Activated CD8-positive, alpha-beta memory T cell treated with anti-CD3 and anti-CD28 coated beads for 36 hours (primary cell): ENCODE measurements around the gene EIF1AD. TPM values are rescaled to one million over a fixed set of nuclear protein-coding genes. Genes with fewer than 3 reads are reported as not detected.

Experiments
- CTCF ChIA-PET: fragments of 350-600 bp; sonication (Branson Sonifier 250); formaldehyde crosslinking; loops from one replicate; lab custom pipeline; 2021; ENCODE audit warnings: antibody characterized with exemption; lab: Charles Lee
- POLR2A ChIA-PET: fragments of 350-600 bp; sonication (Branson Sonifier 250); formaldehyde crosslinking; loops from one replicate; lab custom pipeline; 2021; ENCODE audit warnings: antibody characterized with exemption; lab: Charles Lee
- total RNA-seq, 2 experiments: library from RNA; stranded (reverse); gene quantifications; one replicate each; pipeline ENCODE4 v1.2.3, GENCODE V29; 2021

The EIF1AD gene
- total RNA-seq, 2 experiments from 2014 or later, result 73.9 to 80.6 TPM

DNA sequence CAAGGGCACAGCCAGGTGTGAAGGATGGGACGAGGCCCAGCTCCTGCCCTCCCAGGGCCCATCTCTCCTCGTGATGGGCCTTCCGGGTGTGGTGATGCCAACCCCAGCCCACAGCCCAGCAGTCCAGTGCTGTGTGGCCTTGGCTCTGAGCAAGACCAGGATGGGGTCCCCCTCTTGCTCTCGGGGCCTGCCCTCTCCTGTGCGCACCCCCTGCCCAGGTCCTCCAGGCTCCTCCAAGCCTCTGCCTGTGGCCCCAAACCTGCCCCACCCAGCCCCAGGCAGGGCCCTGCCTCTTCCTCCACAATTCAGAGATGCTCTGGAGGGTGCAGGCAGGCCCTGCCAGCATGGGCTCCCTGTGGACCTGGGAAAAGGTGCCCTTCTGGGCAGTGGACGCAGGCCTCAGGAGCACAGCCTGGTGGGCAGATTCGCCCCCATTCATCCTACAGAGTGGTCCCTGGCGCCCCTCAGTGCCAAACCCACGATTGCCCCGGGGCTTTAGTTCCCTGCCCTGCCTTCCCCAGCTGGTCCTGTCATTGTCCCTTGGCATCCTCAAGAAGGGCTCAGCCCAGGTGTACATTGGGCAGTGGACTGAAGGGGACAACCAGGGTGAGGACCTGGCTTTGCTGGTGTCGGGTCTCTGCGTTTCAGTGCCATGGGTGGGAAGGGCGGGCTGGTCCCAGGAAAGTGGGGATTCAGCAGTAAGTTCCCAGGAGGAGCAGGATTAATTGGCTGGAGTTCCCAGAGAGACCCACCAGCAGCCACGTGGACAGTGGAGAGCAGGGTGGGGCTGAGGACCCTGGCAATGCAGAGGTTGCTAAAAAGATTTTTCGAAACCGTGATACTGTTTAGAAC is 19.8 kb downstream of the EIF1AD start:
- POLR2A ChIA-PET, result no interaction called here

DNA sequence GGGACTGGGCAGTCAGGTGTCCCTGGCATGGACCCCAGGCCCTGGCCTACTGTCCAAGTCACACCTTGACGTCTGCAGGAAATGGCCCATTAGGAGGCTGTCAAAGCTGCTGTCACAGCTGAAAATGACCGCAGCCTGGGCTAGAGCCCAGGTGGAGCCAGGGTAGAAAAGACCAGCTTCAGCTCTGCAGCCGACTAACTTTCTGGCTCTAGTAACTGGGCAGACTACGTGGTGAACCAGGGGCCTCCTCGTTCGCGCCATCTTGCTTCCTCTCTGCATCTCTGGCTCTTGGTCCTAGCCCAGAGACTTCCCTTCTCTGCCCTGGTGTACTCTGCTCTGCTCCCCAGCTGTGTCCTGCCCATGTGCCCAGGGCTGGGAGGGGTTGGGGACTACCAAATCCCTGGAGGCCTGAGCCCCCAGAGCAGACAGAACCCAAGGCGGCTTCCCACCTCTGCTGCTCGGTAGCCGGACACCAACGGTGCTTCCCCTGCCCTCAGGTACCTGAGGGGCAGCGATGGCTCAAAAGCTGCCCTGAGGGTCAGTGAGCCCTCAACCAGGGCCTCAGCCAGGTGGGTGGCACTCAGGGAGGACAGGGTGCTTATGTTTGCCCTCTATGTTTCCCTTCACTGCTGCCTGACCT is 20.7 kb downstream of the EIF1AD start:
- CTCF ChIA-PET, result no interaction called here

More for the DNA sequence above, 19.8 kb downstream of the EIF1AD start:
- CTCF ChIA-PET, result interaction anchor here (0.6 kb wide), 1 partner anchor 691 kb away, joined by 3 read pairs; no protein-coding TSS in a partner anchor

DNA sequence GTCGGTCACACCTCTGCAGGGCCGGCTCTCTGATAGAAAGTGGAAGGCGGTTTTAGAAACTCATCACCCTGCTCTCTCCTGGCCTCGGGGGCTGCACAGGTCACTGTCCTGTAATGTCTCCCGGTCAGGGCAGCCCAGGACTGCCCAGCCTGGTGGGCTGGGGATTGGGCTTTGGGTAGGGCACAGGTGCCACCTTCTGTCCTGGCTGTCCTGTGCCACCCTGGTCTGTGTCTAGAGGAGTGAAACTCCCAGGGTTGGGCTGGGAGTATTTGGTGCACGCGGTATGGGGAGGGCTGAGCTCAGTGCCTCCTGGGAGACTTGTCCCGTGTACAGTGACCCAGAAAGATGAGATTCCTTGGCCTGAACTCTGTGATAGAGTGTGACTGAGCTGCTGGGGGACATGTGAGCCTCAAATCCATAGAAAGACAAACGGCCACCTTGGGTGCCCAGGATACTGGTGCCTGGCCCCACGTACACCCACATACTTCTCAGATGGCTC is 22.6 kb downstream of the EIF1AD start:
- ChIA-PET CTCF (interaction anchor here (1.0 to 1.5 kb wide), 2 partner anchors 10 to 95 kb away, joined by 3 to 4 read pairs; no protein-coding TSS in a partner anchor), POLR2A (no interaction called here)

More for the DNA sequence above, 20.7 kb downstream of the EIF1AD start:
- POLR2A ChIA-PET, result no interaction called here

DNA sequence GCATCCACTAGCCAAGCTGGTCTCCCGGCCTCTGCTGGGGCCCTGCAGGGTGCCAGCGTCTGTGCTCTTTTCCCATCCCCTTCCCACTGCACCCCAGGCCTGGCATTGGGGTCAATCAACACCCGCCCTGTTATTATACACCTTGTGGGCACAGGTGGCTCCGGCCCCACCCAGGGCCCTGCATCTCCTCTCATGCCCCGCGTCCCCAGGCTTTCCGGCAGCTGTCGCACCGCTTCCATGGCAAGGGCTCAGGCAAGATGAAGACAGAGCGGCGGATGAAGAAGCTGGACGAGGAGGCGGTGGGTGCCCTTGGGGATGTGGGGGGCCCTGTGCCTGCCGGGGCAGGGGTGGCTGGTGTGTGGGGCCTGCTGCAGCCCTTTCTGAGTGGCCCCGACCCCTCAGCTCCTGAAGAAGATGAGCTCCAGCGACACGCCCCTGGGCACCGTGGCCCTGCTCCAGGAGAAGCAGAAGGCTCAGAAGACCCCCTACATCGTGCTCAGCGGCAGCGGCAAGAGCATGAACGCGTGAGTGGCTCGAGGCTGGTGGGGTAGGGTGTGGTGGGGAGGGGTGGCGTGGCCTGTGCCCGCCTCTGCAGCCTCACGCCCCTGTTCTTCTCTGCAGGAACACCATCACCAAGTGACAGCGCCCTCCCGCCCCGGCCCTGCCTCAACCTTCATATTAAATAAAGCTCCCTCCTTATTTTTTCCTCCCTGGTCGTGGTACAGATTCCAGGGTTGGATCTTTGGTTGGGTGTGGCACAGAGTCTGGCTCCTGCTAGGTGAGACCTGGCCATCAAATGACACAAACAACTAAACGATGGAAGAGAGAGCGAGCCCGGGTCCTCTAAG is 23.3 kb downstream of the EIF1AD start:
- ChIA-PET POLR2A (interaction anchor here (0.5 kb wide), 1 partner anchor 24 kb away, joined by 4 read pairs; no protein-coding TSS in a partner anchor), CTCF (interaction anchor here (1.5 kb wide), 1 partner anchor 94 kb away, joined by 4 read pairs; no protein-coding TSS in a partner anchor)

DNA sequence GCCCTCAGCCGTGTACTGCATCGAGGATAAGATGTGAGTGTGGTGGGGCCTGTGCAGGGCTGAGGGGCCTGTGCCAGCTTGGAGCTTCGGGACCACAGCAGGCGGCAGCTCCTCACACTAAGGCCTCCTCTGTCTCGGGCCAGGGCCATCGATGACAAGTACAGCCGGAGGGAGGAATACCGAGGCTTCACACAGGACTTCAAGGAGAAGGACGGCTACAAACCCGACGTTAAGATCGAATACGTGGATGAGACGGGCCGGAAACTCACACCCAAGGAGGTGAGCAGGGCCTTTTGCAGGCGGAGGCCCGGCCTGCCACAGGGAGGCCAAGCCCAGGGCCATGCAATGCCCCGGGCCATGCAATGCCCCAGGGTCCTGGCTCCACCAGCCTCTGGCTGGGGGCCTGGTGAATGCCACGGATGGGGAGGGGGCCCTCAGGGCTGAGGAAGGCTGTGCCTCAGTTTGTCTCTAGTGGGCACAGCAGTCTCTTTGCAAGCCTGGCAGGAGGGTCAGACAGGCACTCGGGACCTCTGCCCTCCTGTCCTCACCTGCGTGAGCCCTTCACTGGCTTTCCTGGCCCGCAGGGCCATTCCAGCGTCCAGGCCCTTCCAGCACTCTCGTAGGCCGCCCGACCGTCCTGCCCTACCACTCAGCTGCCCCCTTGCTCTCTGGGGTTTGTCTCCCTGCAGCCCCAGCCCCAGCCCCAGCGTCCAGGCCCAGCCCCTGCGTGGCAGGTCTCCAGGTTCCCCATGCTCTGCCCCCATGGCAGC is 24.2 kb downstream of the EIF1AD start:
- CTCF ChIA-PET, result interaction anchor here (1.5 kb wide), 1 partner anchor 93 kb away, joined by 4 read pairs; no protein-coding TSS in a partner anchor
- POLR2A ChIA-PET, result no interaction called here

DNA sequence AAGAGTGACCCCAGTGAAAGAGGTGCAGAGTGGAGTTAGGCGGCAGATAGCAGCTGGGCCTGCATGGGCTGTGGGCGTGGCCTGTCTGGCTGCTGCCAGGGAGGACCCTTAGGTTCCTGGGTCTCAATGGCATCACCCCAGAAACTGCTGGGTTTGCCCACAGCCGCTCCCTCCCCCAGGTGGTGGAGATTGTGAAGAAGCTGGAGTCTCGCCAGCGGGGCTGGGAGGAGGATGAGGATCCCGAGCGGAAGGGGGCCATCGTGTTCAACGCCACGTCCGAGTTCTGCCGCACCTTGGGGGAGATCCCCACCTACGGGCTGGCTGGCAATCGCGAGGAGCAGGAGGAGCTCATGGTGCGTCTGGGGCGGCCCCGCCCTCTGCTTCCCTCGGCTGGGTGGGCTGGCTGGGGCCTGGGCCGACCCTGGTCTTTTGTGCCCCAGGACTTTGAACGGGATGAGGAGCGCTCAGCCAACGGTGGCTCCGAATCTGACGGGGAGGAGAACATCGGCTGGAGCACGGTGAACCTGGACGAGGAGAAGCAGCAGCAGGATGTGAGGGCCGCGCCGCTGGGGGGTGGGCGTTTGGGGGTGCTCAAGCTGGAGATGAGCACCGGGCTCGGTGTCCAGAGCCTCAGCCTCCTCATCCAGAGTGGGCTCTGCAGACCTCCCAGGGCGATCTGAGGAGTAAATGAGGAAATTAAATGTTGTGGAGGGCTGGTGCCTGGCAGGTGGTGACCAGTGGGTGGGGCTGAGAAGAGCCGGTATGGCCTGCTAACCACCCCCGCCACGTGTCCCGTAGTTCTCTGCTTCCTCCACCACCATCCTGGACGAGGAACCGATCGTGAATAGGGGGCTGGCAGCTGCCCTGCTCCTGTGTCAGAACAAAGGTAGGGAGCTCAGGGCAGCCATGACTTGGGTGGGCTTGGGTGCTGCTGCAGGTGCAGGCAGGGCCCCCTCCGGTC is 25.5 kb downstream of the EIF1AD start:
- ChIA-PET POLR2A (interaction anchor here (1.1 kb wide), 1 partner anchor 9 kb away, joined by 4 read pairs; no protein-coding TSS in a partner anchor), CTCF (interaction anchor here (0.6 to 1.5 kb wide), 4 partner anchors 14 to 197 kb away, joined by 3 to 4 read pairs (median 3); no protein-coding TSS in a partner anchor)

DNA sequence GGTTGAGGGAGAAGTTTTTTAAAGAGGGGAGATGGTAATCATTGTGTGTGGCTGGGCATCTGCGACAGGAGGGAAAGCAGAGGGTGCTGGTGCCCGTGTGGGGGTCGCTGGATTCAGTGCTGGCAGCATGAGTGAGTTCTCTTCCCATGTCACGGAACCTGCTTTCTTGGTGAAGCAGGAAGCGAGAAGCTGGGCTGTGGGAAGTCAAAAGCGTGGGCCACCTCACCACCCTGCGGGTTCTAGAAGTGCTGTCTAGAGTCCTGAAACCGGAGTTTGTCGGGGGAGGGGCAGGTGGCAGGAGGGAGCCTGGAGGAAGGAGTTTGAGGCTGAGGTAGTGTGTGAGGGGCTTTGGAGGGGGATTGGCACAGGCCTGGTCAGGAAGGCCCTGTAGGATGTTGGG is 26.2 kb downstream of the EIF1AD start:
- CTCF ChIA-PET, result interaction anchor here (0.6 to 1.5 kb wide), 6 partner anchors 15 to 835 kb away, joined by 3 to 4 read pairs (median 3); partner anchors contain the start of gene FIBP
- POLR2A ChIA-PET, result interaction anchor here (1.1 kb wide), 1 partner anchor 10 kb away, joined by 4 read pairs; no protein-coding TSS in a partner anchor

DNA sequence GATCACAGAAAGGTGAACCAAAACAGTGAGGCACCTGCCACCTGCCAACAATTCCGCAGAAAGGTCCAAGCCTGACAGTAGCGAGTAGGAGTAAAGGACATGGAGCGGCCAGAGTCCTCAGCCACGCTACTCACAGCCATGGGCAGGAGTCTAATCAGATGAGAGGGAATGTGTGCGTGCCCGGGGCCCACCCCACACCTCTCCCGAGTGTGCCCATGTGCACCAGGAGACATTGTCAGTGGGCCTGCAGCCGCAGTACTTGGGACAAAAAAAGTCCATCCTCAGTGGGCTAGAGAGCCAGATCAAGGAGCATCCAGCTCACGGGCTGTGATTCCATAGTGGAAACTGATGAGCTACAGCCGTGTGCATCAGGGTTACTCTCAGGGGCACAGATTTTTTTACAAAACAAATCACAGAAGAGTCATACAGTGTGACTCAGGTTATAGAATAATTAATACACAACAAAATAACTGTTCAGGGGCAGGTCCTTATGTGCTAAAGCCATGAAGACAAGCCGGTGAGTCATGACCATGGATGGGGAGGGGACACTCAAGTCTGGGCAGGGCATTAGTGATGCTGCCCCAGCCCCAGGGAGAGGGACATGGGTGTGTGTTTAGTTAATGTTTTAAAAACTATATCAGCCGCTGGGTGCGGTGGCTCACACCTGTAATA is 28.4 kb downstream of the EIF1AD start:
- ChIA-PET CTCF (no interaction called here), POLR2A (no interaction called here)

DNA sequence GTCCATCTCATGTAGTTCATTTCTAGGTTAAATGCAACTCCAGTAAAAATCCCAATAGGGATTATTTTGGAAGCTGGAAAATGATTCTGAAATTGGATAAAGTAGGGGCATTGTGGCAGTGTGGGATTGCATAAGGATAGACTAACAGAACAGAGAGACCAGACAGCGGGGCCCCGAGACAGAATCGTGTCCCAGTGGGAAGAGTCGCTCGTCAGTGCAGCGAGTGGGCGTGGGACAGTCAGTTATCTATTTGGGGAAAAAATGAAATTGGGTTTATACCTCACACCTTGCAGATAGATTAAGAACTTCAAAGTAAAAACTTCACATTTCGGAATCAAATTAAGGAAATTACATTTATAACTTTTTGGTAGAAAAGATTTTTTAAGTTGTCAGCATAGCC is 29.8 kb downstream of the EIF1AD start:
- POLR2A ChIA-PET, result no interaction called here
- CTCF ChIA-PET, result interaction anchor here (0.7 to 1.6 kb wide), 2 partner anchors 16 to 140 kb away, joined by 3 to 4 read pairs; no protein-coding TSS in a partner anchor

DNA sequence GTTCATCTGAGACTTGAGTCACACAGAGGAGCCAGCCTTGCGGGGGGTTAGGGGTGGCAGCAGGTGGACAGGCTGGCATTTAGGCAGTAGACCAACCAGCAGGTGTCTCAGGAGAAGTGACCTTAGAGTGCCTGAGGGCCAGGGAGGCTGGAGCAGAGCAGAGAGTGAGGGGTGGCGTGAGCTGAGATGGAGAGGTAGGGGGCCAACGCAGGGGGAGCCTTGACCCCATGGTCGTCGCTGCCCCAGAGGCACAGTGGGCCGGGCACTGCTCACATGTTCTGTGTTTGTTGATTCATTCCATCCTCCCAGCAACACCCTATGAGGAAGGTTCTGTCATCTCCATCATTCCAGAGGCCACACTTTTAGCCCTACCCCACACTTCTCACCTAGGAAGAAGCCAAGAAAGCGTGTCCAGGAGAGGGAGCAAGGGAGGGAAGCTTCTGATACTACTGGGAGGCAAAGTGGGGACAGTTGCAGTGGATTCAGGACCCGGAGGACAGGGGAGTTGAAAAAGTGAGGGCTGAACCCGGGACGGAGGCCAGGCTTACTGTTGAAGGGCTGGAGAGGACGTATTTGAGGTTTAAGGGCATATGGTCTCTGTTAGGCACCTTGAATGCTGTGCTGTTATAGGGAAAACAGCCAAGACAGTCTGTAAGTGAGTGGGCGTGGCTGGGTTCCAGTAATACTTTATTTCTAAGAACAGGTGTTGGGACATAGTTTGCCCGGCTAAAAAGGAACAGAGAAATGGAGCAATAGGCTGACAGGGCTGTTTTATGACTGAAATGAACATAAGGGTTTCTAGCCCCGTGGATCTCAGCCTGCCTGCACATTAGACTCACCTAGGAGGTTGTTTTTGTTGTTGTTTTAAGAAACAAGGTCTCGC is 33.1 kb downstream of the EIF1AD start:
- CTCF ChIA-PET, result interaction anchor here (1.1 kb wide), 1 partner anchor 21 kb away, joined by 5 read pairs; no protein-coding TSS in a partner anchor
- POLR2A ChIA-PET, result no interaction called here

DNA sequence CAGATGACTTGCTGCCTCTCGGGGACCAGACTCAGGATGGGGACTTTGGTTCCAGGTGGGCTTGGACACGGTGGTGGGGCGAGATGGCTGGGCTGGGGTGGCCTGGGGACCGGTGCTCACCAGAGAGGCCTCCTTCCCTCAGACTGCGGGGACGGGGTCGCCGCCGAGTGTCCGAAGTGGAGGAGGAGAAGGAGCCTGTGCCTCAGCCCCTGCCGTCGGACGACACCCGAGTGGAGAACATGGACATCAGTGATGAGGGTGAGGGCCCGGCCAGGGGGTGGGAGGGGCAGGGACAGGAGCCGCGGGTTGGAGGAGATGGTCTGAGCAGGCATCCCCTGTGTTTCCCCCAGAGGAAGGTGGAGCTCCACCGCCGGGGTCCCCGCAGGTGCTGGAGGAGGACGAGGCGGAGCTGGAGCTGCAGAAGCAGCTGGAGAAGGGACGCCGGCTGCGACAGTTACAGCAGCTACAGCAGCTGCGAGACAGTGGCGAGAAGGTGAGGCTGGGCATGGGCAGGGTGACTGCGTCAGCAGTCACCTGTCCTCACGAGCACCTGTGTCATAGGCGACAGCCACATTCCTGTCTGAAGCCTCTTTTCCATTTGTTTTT is 34.5 kb downstream of the EIF1AD start:
- ChIA-PET CTCF (interaction anchor here (0.7 kb wide), 1 partner anchor 122 kb away, joined by 3 read pairs; no protein-coding TSS in a partner anchor), POLR2A (interaction anchor here (0.6 to 0.7 kb wide), 2 partner anchors 73 to 341 kb away, joined by 3 read pairs; no protein-coding TSS in a partner anchor)

DNA sequence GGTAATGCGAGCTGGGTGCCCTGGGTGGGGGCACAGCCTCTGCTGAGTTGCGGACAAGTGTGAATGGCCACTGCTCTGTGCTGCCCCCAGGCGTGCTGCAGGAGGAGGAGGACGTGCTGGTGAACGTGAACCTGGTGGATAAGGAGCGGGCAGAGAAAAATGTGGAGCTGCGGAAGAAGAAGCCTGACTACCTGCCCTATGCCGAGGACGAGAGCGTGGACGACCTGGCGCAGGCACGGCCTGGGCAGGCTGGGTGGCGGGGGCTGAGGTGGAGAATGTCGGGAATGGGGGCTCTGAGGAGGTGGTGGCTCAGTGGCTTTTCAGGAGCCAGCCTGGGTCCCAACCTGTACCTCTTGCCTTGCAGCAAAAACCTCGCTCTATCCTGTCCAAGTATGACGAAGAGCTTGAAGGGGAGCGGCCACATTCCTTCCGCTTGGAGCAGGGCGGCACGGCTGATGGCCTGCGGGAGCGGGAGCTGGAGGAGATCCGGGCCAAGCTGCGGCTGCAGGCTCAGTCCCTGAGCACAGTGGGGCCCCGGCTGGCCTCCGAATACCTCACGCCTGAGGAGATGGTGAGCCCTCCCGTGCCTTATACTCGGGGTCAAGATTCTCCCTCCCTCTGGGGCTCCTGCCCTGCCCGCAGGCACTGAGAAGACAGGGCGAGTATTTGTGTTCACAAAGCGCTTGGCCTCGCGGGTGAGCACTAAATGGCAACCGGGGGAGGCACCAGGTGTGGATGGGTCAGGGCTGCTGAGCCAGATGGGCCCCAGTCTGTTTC is 35.8 kb downstream of the EIF1AD start:
- POLR2A ChIA-PET, result no interaction called here
- CTCF ChIA-PET, result no interaction called here

DNA sequence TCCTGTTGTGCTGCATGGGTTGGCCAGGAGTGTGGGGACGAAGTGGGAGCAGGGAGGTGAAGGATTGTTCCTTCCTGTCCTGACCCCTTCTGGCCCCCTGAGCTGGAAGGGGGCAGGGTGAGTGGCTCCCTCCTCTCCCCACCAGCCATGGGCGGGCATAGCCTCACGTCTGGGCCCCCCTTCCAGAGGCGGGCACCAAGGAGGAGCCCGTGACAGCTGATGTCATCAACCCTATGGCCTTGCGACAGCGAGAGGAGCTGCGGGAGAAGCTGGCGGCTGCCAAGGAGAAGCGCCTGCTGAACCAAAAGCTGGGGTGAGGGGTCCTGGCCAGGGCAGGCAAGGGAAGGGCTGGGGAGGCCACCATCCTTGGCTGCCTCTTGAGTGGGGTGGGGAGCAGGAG is 37.1 kb downstream of the EIF1AD start:
- POLR2A ChIA-PET, result interaction anchor here (0.6 kb wide), 1 partner anchor 34 kb away, joined by 6 read pairs; no protein-coding TSS in a partner anchor
- CTCF ChIA-PET, result interaction anchor here (1.1 kb wide), 1 partner anchor 80 kb away, joined by 6 read pairs; no protein-coding TSS in a partner anchor

DNA sequence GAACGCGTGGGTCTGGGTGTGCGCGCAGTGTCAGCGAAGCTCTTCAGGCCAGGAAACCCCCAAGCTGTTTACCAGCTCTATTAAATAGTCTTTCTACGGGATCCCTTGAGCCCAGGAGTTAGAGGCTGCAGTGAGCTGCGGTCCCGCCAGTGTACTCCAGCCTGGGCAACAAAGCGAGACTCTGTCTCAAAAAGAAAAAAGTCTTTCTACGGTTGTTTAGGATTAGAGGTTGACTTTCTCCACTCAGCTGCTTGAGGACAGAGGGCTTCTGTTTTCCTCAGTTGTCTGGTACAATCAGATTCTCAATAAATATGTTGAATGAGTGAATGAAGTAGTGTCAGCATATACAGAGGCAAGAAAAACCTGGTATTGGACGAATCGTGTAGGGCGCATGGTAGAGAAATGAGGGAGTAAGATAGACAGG is 39.8 kb downstream of the EIF1AD start:
- ChIA-PET POLR2A (interaction anchor here (0.7 to 0.8 kb wide), 4 partner anchors 44 to 250 kb away, joined by 3 to 4 read pairs (median 4); partner anchors contain the start of genes CCDC85B, FIBP and KAT5), CTCF (interaction anchor here (1.1 to 2.0 kb wide), 2 partner anchors 74 to 77 kb away, joined by 3 to 8 read pairs; partner anchors contain the start of gene FIBP)
